Measurements from ENCODE around the gene P4HA3. TPM values are rescaled to one million over a fixed set of nuclear protein-coding genes. Genes with fewer than 3 reads are reported as not detected.

The P4HA3 gene
- total and polyA plus RNA-seq, 9 of the 15 experiments (the other 6 are each of a cell fraction or from before 2014, with no cell fraction given) = 0.01 to 0.03 TPM; not detected in 7

- no peak for TF ChIP-seq L3MBTL2 (IDR thresholded peaks at IDR 0.05)
Measured at GRCh38 chr11:74262725-74263124, 48.7 kb downstream of the P4HA3 start (continued).

DNA sequence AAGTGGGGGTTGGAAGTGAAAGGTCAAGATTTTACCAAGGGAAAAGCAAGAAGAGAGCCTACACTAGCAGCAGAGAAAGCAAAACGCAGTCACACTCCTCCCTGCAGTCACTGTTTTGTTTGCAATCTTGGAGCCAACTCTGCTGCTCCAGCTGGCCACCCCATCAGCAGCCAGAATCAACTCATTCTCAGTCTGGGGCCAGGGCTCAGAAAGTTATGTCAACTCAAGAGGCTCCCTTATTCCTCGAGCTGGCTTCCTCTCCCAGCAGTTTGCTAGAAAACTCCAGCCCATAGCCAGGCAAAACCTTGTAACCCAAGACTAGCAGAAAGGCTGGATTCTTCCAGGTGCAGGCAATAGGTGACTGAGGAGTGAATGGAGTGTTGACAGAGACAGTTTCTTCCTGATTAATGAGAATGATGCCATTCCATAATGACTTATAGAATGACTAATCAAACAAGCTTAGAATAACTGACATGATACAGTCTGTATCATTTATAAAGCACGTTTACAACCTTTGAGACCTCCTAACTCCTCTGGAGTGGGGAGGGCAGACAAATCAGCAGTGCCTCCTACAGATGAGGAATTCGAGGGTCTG lies 53.4 kb downstream of the P4HA3 start:
- H3K9ac ChIP-seq (ENCODE audit: insufficient read depth in 1 of 2, low read depth in 2 of 2, low read length in 2 of 2) = no peak overlapping the region
- no peak for FAIRE-seq
- H2AFZ ChIP-seq (ENCODE audit: low read depth, low read length) = no peak overlapping the region
- no TSS peak for BruUV-seq (replicated peaks)
- no peaks in the 10 kb centered on the region for H3K4me1 ChIP-seq (replicated peaks in 1 of 2; ENCODE audit: control insufficient read depth in 2 of 2, insufficient read depth in 2 of 2, low read length in 2 of 2)
- H3K4me3 ChIP-seq = no peak overlapping the region
- no peaks in the 10 kb centered on the region for H3K9me3 ChIP-seq (replicated peaks; ENCODE audit: control insufficient read depth, insufficient read depth, low read depth, low read length)
- H3K27me3 ChIP-seq (ENCODE audit: control insufficient read depth in 2 of 2, insufficient read depth in 2 of 2, low read length in 2 of 2) = peaks cover 2 to 10% of the 10 kb centered on the region in 2 experiments; a peak in 2 of 5 replicates
- H3K4me2 ChIP-seq (ENCODE audit: insufficient read depth, low read length) = no peak overlapping the region
- H4K20me1 ChIP-seq (replicated peaks; ENCODE audit: control insufficient read depth, insufficient read depth, low read length) = no peaks in the 10 kb centered on the region; the same call in 1 of the 2 replicates
- no peak for TF ChIP-seq NR3C1 (CRISPR knock-in tag; IDR thresholded peaks at IDR 0.05)
- TF ChIP-seq ZNF140 (CRISPR knock-in tag; IDR thresholded peaks at IDR 0.05) = no peak
- no peak for TF ChIP-seq KAT2B (IDR thresholded peaks at IDR 0.05; ENCODE audit: low read depth, low read length)
- no peak for TF ChIP-seq CREM (IDR thresholded peaks at IDR 0.05; ENCODE audit: low read depth)
- no peak for TF ChIP-seq BRCA1 (IDR thresholded peaks at IDR 0.05)
- no peak for TF ChIP-seq BRCA1 (CRISPR knock-in tag; IDR thresholded peaks at IDR 0.05)
- no peak for TF ChIP-seq ZFP30 (CRISPR knock-in tag; IDR thresholded peaks at IDR 0.05; ENCODE audit: borderline replicate concordance)
- TF ChIP-seq HDAC2 (IDR thresholded peaks at IDR 0.05) = no peak
- no peak for TF ChIP-seq ZNF197 (CRISPR knock-in tag; IDR thresholded peaks at IDR 0.05; ENCODE audit: low read depth)
- no peak for TF ChIP-seq ELK3 (CRISPR knock-in tag; IDR thresholded peaks at IDR 0.05)
- no peak for TF ChIP-seq GABPA (tag; conservative IDR thresholded peaks at IDR 0.05; ENCODE audit: low read depth)
- no peak for TF ChIP-seq ZBTB5 (IDR thresholded peaks at IDR 0.05)
- TF ChIP-seq TAF9B (IDR thresholded peaks at IDR 0.05; ENCODE audit: partially characterized antibody) = no peak
- DNase-seq (ENCODE audit: extremely low read depth in 1 of 4, low spot score in 3 of 4) = no peak
- peaks cover 33% of the 10 kb centered on the region; the same call in 2 of the 3 replicates for H3K36me3 ChIP-seq (ENCODE audit: control insufficient read depth, insufficient read depth, low read length)
- ChIA-PET CTCF (ENCODE audit: low intra/inter-chr PET ratio) (no interaction called here), POLR2A (no interaction called here)
- in situ Hi-C loops (cut with MboI) = no loop called here
- WGBS (ENCODE audit: insufficient coverage, low coverage, missing lambda C conversion rate) = 0% methylated on average over 4 of the region's 4 CpGs
- no peak for ATAC-seq
- intact Hi-C loops (cut with micrococcal nuclease) = loop anchor here (5.0 kb wide), 2 partner anchors 64 to 129 kb away; no protein-coding TSS in a partner anchor
- no peak overlapping the region for H3K27ac ChIP-seq (ENCODE audit: extremely low read depth, low read depth, low read length)
- no peaks in the 10 kb centered on the region for H3K79me2 ChIP-seq (ENCODE audit: control insufficient read depth, insufficient read depth, low read length)
- H3K9me1 ChIP-seq (ENCODE audit: control insufficient read depth, insufficient read depth, low read length) = no peaks in the 10 kb centered on the region
